GM21717 (cell line): ENCODE results near the gene AUTS2.
"Not testable (repeated sequence)": the region's sequence is repeated elsewhere in the genome, so short reads cannot be mapped to it uniquely, and the experiment has no call there.

Experiments used
- ATAC-seq: cut with Tn5 transposase; IDR thresholded peaks from one replicate; pipeline ENCODE4 v1.9.1; 2021; ENCODE audit warnings: mild to moderate bottlenecking, moderate library complexity; ENCODE audit not compliant: unreplicated experiment

AUTS2 gene

GRCh38 chr7:70631718-70632117 lies 1033.4 kb downstream of the AUTS2 start:
- no peak for ATAC-seq

DNA sequence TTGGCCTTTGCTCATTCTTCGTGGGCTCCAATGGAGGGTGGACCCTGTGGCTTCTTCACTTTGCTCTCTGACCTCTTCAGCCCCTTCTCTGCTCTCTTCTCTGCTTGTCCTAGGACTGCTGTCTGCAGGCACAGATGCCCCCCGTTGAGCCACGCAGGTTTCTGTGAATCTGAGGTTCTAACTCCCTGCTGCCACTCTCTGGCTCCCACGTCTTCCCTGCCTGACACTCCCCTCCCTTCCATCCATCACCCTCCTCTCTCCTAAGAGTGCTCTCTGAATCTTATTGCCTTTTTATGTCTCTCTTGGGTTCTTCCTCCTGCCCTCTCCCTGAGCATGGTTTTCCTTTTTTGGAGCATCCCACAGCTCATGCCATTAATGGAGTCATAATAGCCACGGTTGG lies 1034.1 kb downstream of the AUTS2 start:
- no peak for ATAC-seq

DNA sequence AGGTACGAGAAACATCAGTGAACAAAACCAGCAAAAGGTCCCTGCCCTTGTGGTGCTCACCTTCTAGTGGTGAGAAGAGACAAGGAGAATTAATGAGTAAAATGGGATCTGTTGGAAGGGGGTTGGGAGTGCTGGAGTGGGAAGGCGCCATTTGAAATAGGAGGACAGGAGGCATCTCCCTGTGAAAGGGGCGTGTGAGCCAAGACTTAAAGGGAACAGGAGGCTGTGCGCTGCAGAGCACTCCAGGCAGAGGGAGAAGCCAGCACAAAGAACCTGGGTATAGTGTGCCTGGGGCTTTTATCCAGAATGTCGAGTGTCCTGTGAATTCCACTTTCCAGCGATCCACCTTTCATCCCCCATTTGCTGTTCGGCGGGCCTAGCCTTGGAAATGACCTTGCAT lies 1035.8 kb downstream of the AUTS2 start:
- ATAC-seq: no peak

DNA sequence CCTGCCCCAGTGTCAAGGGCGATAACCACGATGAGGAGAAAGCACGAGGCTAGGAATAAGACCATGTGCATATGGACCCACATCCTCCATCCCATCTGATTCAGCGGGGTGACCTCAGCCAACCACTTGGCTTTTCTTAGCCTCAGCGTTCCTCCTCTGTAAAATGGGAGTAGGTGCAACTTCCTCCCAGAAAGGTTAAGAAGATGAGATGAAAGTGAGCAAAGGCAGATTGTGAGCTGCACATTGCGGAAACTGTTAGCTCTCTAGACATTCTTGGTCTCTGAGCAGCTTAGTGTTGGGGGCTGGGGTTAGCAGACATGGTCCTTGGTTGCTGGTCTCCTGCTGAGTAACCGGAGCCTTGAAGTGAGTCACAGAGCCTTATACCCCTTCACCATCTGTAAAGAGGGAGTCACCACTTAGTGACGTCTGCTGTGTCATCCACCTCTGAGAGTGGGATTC lies 1036.4 kb downstream of the AUTS2 start:
- no peak for ATAC-seq

GRCh38 chr7:70635633-70636032 lies 1037.4 kb downstream of the AUTS2 start:
- no peak for ATAC-seq

- no peak for ATAC-seq
Observed at GRCh38 chr7:70636169-70636568, 1037.9 kb downstream of the AUTS2 start.

DNA sequence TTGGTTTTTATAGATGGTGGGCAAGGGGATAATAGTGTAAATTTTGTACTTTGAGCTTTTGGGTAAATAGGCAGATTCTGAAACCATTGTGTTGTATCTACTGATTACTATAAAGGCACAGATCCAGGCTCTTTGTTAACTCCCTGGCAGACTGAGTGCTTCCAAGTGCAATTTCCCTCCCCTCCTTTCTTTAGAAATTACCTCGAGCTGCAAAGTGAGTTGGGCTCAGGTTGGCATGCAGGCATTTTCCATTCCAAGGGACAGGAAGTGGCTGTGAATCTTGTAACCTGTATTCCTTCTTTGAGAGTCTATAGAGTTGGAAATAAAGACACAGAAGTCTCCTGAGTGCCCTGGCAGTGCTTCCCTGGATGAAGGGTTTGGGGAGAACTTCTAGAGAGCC lies 1039.5 kb downstream of the AUTS2 start:
- ATAC-seq: no peak

DNA sequence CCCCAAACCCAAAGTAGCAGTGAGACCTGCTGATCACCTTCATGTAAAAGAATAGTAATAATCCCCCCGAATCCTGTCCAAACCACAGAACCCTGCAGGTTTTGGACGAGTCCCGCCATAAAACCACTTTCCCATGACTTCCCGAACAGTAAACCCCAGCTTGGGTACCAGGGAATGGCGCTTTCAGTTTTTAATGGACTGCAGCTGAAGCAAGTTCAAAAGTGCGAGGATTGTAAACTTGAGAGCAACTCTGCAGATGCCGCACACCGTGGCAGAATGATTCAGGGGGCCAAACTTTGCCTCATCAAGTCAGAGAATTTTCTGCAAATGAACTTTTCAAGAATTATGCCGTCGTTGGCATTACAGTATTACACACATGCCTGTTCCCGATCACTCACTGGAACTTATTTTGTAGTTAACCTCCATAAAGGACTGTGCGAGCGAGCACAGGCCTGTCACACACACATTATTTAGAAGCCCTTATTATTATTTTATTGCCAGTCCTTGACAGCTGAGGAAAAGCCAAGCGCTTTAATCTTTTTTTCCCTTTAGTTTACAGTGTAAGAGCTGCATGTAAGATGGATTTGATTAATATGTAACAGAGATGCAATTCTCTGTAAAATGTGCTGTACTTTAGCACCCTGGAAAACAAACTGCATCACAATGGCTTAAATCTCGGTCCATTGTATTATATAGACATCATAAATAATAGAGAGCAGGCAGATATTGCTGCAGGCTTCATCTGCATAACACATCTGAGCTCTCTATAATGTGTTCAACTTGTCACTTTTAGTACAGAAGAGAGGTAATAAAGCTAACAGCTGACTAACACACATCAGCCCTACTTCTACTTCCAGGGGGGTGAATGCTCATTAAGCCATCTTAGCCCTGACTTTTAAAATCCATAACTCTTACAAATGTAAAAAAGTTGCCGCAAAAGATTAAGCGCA lies 1040.2 kb downstream of the AUTS2 start:
- ATAC-seq: no peak

- no peak for ATAC-seq
Observed at GRCh38 chr7:70640266-70640833, 1042.1 kb downstream of the AUTS2 start.

- no peak for ATAC-seq
Observed at GRCh38 chr7:70641882-70642281, 1043.6 kb downstream of the AUTS2 start.

GRCh38 chr7:70645279-70645678 lies 1047.0 kb downstream of the AUTS2 start:
- ATAC-seq: no peak

- ATAC-seq: no peak
Observed at GRCh38 chr7:70645876-70646351, 1047.6 kb downstream of the AUTS2 start.

- ATAC-seq: no peak
Observed at GRCh38 chr7:70646536-70647248, 1048.4 kb downstream of the AUTS2 start.

GRCh38 chr7:70647801-70648498 lies 1049.7 kb downstream of the AUTS2 start:
- peak; percentile 97 for ATAC-seq

DNA sequence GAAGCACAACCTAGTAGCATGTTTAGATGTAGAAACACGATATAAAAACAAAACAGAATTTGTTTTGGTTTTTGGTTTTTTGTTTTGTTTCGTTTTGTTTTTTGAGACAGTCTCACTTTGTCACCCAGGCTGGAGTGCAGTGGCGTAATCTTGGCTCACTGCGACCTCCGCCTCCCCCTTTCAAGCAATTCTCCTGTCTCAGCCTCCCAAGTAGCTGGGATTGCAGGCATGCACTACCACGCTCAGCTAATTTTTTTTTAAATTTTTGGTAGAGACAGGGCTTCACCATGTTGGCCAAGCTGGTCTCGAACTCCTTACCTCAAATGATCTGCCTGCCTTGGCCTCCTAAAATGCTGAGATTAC lies 1050.2 kb downstream of the AUTS2 start:
- not testable (repeated sequence) for ATAC-seq

GRCh38 chr7:70649323-70649722 lies 1051.0 kb downstream of the AUTS2 start:
- no peak for ATAC-seq

DNA sequence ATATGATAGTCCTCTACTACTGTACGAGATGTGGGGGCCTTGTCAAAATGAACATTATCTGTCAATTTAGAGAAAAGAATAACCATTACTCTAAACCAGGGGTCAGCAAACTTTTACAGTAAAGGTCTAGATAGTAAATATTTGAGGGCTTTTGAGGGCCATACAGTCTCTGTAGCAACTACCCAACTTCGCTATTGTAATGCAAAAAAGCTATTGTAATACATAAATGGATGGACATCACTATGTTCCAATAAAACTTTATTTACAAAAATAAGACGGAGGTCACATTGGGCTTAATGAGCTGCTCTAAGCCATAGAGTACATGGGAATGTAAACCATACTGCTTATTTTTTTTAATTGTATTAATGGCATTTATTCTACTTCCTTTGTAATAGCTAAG lies 1055.9 kb downstream of the AUTS2 start:
- ATAC-seq: no peak

DNA sequence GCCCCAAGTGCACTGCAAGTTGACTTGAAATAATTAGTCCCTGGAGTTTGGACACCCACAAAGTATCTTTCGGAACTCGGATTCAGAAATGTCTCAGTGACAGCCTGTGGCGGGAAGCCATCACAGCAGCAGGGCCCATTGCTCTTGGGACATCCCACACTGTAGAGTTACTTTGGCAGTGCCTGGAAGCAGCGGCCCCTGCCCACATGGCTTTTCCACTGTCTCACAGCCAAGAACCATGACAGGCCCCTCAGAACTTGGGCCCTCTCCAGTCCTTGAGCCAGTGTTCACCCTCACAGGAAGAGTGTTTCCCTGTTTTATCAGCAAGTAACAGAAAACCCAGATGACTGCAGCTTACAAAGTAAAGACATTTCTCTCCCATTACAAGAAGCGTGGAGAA lies 1056.7 kb downstream of the AUTS2 start:
- no peak for ATAC-seq

DNA sequence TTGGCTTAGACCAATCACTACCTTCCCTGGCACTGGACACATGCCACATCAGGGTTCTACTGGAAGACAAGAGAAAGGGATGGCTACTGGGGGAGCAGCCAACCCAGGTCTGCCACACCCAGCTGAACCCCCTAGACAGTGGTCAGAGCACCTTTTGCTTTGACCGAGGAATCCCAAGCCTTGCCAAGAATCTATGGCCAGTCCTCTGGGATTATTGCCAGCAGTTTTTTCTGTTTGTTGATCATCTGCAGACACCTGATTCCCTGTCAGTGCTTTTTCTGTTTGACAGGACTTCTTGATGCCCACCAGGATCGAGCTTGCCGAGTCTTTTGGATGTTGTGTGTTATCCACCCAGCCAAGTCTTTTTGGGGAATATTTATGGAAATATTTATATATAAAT lies 1057.4 kb downstream of the AUTS2 start:
- no peak for ATAC-seq

GRCh38 chr7:70657571-70657970 lies 1059.3 kb downstream of the AUTS2 start:
- ATAC-seq: no peak
